ENCODE measurements around the gene COPS6. TPM values are rescaled to one million over a fixed set of nuclear protein-coding genes. Genes with fewer than 3 reads are reported as not detected.

COPS6 gene
- total RNA-seq, 2 experiments from 2014 or later = 107 to 111 TPM

- POLR2A ChIA-PET = interaction anchor here (6.1 kb wide), 1 partner anchor 7 kb away, joined by 45 read pairs; the partner anchor contains the start of genes AP4M1 and MCM7
- CTCF ChIA-PET = no interaction called here
Observed at GRCh38 chr7:100093925-100094486, 5.2 kb downstream of the COPS6 start.

- POLR2A ChIA-PET = interaction anchor here (0.8 to 1.4 kb wide), 3 partner anchors 9 to 25 kb away, joined by 3 to 6 read pairs (median 3); partner anchors contain the start of gene CNPY4
- CTCF ChIA-PET = interaction anchor here (0.9 kb wide), 1 partner anchor 34 kb away, joined by 3 read pairs; no protein-coding TSS in a partner anchor
Observed at GRCh38 chr7:100095289-100095688, 6.5 kb downstream of the COPS6 start.

- ChIA-PET CTCF (no interaction called here), POLR2A (interaction anchor here (0.8 to 1.4 kb wide), 3 partner anchors 9 to 25 kb away, joined by 3 to 6 read pairs (median 3); partner anchors contain the start of gene CNPY4)
Observed at GRCh38 chr7:100095704-100096103, 6.9 kb downstream of the COPS6 start.

- POLR2A ChIA-PET = no interaction called here
Observed at GRCh38 chr7:100098913-100099312, 10.1 kb downstream of the COPS6 start.

DNA sequence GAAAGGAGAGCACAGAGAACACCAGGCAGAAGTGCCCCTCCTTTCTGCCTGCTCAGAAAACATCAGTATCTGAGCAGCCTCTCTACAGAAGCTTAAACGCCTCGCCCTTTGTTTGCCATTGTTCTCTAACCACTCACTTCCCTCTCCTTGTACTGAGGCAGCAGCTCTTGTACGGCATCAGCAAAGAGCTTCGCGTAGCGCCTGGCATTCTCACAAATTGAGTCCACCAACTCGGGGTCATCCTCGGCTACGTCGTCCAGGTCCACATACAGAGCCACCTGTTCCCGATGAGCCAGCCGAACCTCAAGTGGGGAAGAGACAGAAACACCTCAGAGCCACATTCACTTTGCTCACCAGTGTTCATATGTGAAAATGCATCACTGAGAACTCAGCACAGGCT, 10.7 kb downstream of the COPS6 start:
- CTCF ChIA-PET = interaction anchor here (0.9 to 1.3 kb wide), 4 partner anchors 13 to 182 kb away, joined by 3 to 5 read pairs (median 4); partner anchors contain the start of gene LAMTOR4
- POLR2A ChIA-PET = interaction anchor here (3.3 kb wide), 1 partner anchor 9 kb away, joined by 45 read pairs; the partner anchor contains the start of gene COPS6

More at GRCh38 chr7:100098913-100099312, 10.1 kb downstream of the COPS6 start:
- CTCF ChIA-PET = interaction anchor here (0.9 to 1.3 kb wide), 3 partner anchors 12 to 182 kb away, joined by 3 to 4 read pairs (median 4); no protein-coding TSS in a partner anchor

DNA sequence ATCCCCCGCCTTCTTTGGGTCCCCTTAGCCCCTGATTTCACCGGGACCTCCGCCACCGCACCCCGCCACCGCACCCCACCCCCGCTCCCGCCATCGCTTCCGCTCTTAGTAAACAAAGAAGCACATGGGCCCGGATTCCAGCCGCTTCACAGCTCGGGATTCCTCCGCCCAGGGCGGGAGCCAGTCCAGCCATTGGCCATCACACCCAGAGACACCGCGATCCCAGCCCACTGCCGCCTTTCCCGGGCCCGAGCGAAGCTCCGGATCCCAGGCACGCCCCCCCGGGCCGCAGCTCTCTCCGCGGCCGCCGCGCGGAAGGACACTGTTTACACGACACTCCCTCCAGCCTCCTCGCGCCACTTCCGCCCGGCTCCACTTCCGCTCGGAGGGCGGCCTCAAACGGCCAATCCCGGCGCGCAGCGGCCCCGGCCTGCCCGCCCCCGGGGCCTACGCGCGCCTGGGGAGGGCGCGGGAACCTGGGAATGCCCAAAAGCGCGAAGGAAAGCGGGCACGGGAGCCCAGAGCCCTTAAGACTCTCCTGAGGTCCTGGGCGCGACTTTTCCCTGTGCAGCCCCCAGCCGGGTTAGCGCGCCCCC, 11.7 kb downstream of the COPS6 start:
- POLR2A ChIA-PET = interaction anchor here (0.6 to 3.3 kb wide), 9 partner anchors 10 to 296 kb away, joined by 3 to 45 read pairs (median 9); partner anchors contain the start of genes COPS6 and MBLAC1
- CTCF ChIA-PET = interaction anchor here (0.9 to 2.7 kb wide), 5 partner anchors 18 to 51 kb away, joined by 3 to 11 read pairs (median 5); partner anchors contain the start of genes LAMTOR4 and ZSCAN21

DNA sequence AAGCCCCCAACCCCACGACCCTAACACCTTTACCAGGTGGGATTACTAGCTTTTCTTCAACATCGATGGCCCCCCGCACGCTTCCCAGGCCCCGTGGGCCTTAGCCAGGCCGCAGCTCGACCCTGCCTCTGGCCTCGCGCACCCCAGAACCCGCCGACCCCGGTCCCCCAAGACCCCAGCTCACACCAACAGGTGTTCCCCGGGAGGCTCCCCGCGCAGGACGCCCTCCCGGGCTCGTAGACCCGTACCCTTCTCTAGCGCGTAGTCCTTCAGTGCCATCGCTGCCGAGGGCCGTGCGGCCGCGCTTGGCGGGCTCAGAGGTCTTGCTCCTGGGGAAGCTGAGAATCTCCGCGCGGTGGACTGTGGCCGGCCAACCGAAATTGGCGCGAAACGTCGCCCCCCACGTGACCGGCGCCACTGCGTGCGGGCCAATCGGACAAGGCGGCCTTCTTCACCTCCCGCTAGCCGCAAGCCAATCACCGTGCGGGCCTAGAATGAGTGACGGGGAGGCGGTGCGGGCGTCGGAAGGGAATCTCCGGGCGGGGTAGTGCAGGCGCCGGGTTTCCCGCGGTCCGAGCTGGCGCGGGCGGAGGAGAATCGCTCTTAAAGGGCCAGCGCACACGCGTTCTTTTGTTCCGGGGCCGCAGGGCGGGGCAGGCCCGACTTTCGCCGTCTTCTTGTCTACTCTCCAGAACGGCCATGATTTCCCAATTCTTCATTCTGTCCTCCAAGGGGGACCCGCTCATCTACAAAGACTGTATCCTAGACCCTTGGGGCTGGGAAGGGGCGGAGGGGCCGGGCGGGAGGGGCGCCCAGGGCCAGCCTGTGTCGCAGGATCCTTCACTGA, 12.5 kb downstream of the COPS6 start, which contains the start of the genes AP4M1 and MCM7:
Gene AP4M1 (plus strand): TSS at position 628 of the 847 bp plus-strand sequence. CDS start 72 bp downstream, at position 700.
Gene MCM7 (minus strand): TSS at position 382 of the 847 bp plus-strand sequence. CDS start 103 bp downstream, at position 279.
- CTCF ChIA-PET = interaction anchor here (0.9 to 2.7 kb wide), 8 partner anchors 11 to 88 kb away, joined by 3 to 11 read pairs (median 4); no protein-coding TSS in a partner anchor

DNA sequence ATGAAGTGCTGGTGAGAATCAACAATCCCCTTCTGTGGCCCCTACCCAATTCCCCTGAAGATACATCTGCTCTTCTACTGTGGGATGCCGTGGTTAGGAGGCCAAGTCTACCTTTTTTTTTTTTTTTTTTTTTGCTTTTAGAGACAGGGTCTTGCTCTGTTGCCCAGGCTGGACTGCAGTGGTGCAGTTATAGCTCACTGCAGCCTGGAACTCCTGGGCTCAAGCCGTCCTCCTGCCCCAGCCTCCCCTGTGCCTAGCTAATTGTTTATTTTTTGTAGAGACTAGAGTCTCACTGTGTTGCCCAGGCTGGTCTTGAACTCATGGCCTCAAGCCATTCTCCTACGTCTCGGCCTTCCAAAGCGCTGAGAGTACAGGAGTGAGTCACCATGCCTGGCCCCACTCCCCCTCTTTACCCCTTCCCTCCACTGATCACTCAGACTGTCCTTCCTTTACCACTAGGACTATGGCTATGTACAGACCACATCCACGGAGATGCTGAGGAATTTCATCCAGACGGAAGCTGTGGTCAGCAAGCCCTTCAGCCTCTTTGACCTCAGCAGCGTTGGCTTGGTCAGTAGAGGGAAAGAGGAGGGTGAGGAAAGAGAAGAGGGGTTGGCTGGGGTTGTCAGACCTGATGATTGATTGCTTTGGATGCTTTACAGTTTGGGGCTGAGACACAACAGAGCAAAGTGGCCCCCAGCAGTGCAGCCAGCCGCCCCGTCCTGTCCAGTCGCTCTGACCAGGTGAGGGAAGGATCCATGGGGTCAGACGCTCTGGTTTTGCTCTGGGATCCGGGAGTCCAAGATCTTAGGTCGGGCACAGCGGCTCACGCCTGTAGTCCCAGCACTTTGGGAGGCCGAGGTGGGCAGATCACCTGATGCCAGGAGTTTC, 14.4 kb downstream of the COPS6 start:
- ChIA-PET CTCF (interaction anchor here (1.1 to 1.4 kb wide), 3 partner anchors 20 to 28 kb away, joined by 3 to 6 read pairs (median 4); partner anchors contain the start of gene MBLAC1), POLR2A (interaction anchor here (1.0 to 3.0 kb wide), 2 partner anchors 23 to 52 kb away, joined by 3 to 14 read pairs; partner anchors contain the start of gene MBLAC1)

More for the DNA sequence above, 12.5 kb downstream of the COPS6 start, which contains the start of the genes AP4M1 and MCM7:
- POLR2A ChIA-PET = interaction anchor here (0.6 to 3.3 kb wide), 8 partner anchors 10 to 295 kb away, joined by 3 to 45 read pairs (median 6); partner anchors contain the start of genes COPS6 and MBLAC1

DNA sequence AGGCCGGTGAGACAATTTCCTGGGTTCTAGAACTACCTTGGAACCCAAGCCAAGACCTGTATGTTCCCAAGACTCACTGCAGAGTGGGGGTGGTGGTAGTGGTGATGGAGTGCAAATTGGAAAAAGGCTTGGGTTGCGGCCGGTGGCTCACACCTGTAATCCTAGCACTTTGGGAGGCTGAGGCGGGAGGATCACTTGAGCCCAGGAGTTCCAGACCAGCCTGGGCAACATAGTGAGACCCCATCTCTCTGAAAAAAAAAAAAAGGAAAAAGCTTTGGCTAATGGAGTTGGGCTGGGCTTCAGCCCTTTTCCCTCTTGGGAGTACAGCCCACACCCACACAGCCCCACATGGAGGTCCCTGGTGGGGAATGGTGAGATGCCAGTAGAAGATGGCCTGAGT, 16.8 kb downstream of the COPS6 start:
- CTCF ChIA-PET = no interaction called here
- POLR2A ChIA-PET = no interaction called here

DNA sequence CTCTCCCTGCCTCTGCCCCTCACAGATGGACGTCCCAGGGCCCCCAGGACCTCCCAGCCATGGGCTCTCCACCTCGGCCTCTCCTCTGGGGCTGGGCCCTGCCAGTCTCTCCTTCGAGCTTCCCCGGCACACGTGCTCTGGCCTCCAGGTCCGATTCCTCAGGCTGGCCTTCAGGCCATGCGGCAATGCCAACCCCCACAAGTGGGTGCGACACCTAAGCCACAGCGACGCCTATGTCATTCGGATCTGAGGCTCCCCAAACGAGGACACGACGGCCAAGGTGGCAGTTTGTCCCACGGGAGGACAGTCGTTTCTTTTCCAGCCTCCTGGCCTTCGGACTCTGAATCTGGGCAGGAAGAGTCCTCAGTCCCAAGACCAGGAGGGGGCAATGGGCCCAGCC, 17.9 kb downstream of the COPS6 start:
- CTCF ChIA-PET = no interaction called here
- POLR2A ChIA-PET = interaction anchor here (0.6 to 1.2 kb wide), 2 partner anchors 9 to 32 kb away, joined by 3 read pairs; no protein-coding TSS in a partner anchor

GRCh38 chr7:100107125-100107737, 18.5 kb downstream of the COPS6 start:
- ChIA-PET POLR2A (interaction anchor here (1.2 kb wide), 1 partner anchor 10 kb away, joined by 3 read pairs; no protein-coding TSS in a partner anchor), CTCF (no interaction called here)

GRCh38 chr7:100107890-100108289, 19.1 kb downstream of the COPS6 start:
- POLR2A ChIA-PET = no interaction called here
- CTCF ChIA-PET = no interaction called here

GRCh38 chr7:100109521-100110163, 20.9 kb downstream of the COPS6 start:
- POLR2A ChIA-PET = no interaction called here
- CTCF ChIA-PET = interaction anchor here (0.7 kb wide), 1 partner anchor 694 kb away, joined by 3 read pairs; no protein-coding TSS in a partner anchor

- ChIA-PET CTCF (no interaction called here), POLR2A (interaction anchor here (1.1 kb wide), 1 partner anchor 21 kb away, joined by 3 read pairs; no protein-coding TSS in a partner anchor)
Observed at GRCh38 chr7:100111156-100111555, 22.4 kb downstream of the COPS6 start.

GRCh38 chr7:100111914-100112313, 23.1 kb downstream of the COPS6 start:
- CTCF ChIA-PET = interaction anchor here (0.7 kb wide), 1 partner anchor 10 kb away, joined by 4 read pairs; the partner anchor contains the start of gene AP4M1
- POLR2A ChIA-PET = interaction anchor here (1.1 kb wide), 1 partner anchor 22 kb away, joined by 3 read pairs; no protein-coding TSS in a partner anchor

DNA sequence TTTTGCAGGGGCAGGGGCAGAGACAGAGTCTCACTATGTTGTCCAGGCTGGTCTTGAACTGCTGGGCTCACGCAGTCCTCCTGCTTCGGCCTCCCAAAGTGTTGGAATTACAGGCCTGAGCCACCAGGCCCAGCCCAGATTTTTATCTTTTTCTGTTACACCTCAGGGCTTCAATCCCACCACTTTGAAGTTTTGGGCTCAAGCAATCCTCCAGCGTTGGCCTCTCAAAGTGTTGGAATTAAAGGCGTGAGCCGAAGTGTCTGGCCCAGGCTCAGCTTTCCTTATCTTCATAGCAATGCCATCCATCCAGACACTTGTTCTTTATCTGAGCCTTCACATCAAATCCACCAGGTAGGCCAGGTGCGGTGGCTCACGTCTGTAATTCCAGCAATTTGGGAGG, 26.3 kb downstream of the COPS6 start:
- CTCF ChIA-PET = interaction anchor here (0.6 kb wide), 1 partner anchor 27 kb away, joined by 5 read pairs; no protein-coding TSS in a partner anchor
- POLR2A ChIA-PET = no interaction called here
